ENCODE measurements around the gene NMT2.
A peak's percentile ranks its signal among the peaks of the same experiment; 100 is the strongest.
"Not testable (repeated sequence)": the region's sequence is repeated elsewhere in the genome, so short reads cannot be mapped to it uniquely, and the experiment has no call there.

The NMT2 gene

DNA sequence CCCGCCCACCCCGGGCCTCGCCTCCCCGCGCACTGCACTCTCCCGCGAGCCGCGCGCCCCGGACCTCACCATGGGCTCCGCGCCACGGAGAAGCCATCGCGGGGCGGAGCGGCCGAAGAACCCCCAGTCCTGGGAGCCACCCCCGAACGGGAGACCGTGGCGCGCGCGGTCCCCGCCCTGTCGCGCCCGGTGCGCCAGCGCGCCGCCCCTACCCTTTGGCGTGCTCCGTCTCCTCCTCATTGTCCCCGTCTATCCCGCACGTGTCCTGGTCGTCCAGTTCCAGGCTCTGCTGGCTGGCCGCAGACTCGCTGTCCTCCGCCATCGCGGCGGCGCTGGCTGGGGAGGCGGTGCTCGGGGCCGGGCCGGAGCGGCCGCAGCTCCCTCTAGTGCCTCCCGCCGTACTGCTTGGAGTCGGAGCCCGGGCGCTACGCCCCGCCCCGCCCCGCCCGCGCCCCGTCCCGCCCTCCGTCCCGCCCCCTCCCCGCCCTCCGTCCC lies at the start of gene NMT2:
TSS of gene NMT2 (minus strand) at position 403 of the 495 bp plus-strand sequence. CDS start at position 322, 81 bp downstream.
- DNase-seq, result peak; percentile 42 to 74

GRCh38 chr10:15216700-15217099 lies 48.2 kb upstream of the NMT2 start:
- no peak for DNase-seq

DNA sequence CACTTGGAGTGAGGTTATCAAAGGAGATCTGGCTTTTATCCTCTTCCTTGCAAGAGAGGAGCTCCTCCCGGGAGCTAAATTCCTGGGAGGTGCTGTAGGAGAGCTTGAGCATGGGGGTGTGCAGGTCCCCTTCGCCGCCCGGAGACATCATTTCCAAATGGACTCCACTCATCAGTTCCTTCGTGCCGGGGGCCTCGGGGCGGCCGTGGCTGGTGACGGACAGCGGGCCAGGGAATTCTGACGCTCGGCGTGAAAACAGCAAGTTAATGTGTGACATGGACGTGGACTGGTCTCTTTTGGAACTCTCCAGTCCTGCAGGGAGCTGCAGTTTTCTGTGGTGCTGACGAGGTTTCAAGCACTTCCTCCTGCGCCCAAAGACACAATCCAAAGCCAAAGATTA lies 45.7 kb upstream of the NMT2 start:
- DNase-seq, result no peak

DNA sequence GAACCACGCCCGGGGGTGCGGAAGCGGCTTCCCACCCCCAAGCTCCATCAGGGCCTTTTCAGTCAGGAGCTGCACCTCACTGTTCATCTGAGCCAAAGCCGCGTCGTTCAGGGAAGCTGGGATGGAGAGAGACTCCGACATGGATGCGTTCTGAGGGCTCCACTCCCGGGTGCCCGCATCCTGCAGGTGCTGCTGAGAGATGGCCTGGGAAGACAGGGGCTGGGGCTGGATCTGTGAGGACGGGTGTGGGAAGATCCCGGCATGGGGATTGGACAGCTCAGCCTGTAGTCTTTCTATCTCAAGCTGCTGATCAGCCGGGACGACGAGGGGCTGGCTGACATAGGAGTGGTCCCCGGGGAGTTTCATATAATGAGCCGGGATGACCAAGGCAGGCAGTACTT lies 45.0 kb upstream of the NMT2 start:
- no peak for DNase-seq

DNA sequence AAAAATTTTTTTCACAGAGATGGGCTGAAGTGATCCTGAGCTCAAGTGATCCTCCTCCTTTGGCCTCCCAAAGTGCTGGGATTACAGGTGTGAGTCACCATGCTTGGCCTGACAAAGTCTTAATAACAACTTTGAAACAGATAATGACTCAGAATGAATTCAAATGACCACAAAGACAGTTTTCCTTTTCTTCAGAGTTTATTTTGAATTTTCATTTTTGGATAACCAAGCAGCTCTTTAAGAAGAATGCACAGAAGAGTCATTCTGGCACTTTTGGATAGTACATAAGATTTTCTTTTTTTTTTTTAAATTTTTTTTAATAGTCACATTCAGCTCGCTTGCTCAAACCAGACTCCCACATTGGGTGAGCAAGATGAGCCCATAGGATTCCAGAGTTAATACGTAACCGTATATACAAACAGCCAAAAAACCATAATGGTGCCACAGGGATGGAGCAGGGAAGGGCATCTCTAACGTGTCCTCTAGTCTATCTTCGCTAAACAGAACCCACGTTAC lies 43.0 kb upstream of the NMT2 start:
- DNase-seq, result no peak

- DNase-seq, result no peak
These were observed 42.0 kb upstream of the NMT2 start for GRCh38 chr10:15210521-15210920.

DNA sequence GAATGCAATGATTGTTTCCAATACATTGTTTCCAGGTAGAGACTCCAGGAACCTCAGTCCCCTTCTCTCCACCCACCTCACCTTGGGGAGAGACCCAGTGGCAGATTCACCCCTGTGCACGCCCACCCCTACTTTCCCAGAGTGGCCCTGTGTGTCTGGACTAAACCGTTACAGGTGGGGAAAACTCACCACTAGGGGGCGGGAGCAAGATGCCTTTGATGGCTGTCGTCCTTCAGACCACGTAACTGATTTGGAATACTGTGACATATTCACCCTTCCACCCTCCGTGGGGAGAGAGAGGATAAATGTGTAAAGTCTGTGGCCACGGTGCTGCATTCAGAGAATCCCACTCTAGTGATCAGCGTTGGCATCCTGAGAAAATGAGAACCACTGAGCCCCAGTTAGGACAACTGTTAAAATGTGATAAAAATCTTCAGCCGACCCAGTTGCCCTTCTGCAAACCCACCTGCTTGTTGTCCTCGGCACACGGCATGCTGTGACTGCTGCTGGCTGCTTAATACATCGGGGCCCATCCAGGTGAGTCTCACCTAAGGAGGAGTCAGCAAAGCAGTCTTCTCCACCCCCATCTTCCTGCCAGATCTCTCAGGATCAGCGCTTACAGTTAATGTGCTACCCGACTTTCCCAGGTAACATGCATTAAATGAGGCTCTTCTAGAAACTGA lies 41.5 kb upstream of the NMT2 start:
- peak; percentile 19 to 53 for DNase-seq

- DNase-seq, result no peak
These were observed 39.7 kb upstream of the NMT2 start for GRCh38 chr10:15208221-15208620.

- not testable (repeated sequence) for DNase-seq
These were observed 38.9 kb upstream of the NMT2 start for GRCh38 chr10:15207410-15207809.

- no peak for DNase-seq
These were observed 34.1 kb upstream of the NMT2 start for GRCh38 chr10:15202639-15203038.

GRCh38 chr10:15202301-15202621 lies 33.8 kb upstream of the NMT2 start:
- DNase-seq, result not testable (repeated sequence)

DNA sequence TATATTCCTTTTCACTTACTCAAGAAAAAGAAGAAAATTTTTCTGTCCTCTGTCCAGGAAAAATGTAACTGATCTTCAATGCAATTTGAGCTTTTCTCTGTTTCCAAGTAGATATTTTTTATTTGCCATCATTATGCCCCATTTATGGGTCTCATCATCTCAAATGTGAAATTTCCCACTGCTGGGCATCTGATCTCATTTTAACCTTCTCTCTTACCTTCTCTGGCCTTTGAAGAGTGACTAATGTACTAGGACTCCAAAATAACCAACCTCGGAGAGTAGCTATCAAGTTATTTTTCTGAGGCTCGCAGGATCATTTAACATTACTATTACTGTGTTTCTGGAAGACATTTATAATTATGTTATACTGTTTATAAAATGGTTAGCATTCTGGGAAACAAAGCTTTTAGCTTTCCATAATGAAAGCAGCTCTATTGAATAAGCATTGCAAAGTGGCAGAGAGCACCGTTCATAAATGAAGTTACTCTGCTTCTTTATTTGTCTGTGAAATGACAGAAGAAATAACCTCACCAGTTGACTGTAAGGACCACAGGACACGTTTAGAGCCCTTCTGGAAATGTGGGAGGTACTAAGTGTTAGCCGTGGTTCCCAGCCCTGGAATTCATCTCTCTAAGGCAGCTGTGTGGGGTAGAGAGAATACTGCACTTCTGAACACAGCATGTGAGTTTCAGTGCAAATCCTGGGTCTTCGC lies 33.3 kb upstream of the NMT2 start:
- no peak for DNase-seq

GRCh38 chr10:15200626-15201025 lies 32.1 kb upstream of the NMT2 start:
- no peak for DNase-seq

GRCh38 chr10:15197911-15198310 lies 29.4 kb upstream of the NMT2 start:
- no peak for DNase-seq

DNA sequence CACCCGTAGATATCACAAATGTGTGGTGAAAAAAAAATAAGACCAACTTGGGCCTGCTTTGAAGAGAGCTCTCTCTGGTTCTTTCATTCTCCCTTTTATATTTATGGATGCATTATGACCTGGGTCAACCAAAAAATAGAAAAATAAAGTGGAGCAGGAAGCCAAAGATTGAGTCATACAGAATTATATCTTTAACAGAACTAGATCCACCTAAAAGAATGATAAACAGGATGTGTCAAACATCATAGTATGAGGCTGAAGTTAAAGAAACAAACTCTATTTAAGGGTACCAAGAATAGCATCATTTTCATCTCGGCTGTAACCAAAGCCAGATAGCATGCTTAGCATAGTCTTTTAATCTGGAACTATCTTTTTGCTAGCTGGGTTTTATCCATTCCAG lies 28.8 kb upstream of the NMT2 start:
- no peak for DNase-seq

DNA sequence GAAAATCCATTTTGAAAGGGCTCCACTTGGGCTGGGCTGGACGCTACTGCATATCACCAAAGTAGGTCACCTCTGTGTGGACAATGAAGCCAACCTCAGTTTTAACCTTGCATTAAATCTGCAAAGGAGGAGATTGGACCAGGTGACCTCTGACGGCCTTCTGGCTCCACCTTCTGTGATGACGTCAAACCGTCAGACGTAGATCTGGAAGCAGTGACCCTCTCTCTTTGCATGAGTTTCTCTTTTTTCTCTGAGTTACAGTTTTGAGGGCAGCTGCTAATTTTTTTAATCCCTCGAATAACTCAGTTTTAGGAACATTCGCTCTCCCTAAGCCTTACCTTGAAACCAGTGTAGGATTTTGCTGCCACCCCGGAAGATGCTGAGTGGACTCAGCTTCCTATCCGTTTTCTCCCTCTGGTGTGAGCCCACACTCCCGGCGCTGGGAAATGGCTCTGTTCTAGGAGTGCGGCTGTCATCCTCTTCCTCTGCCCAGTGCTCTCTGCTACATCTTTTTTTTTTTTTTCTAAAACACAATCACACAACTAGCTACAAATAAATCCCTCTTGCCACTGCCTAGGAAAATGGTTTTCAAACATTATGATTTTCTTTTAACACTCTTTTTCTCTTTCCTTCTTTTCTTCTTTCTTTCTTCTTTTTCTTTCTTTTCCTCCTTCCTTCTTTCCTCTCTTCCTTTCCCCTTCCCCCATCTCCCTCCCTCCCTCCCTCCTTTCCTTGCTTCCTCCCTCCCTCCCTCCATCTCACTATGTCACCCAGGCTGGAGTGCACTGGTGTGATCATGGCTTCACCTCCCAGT lies 27.7 kb upstream of the NMT2 start:
- no peak for DNase-seq

DNA sequence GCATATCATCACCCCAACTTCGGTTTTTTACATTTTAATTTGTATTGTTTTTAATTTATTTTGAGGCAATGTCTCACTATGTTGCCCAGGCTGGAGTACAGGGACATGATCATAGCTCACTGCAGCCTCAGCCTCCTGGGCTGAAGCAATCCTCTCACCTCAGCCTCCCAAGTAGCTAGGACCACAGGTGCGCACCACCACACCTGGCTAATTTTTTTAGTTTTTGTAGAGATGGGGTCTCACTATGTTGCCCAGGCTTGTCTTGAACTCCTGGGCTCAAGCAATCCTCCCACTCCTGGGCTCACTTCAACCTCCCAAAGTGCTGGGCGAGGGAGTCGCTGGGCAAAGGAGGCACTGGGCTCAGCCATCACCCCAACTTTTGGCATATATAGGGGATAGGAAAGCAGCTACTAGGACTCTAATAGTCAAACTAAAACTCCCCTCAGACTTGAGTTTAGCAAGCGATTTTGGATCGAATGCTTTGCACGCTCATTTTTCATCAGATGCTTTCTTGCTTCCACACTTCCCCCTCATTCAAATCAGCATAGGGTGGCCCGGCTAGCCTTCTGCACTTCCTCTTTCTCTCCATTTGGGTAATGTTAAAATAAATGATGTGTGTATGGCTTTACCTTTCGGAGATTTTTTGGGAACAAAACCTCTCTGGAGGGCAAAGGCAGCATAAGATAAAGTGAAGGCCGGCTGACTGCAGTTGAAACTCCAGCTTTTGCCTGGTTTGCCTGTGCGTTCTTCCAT lies 20.8 kb upstream of the NMT2 start:
- no peak for DNase-seq

- no peak for DNase-seq
These were observed 20.1 kb upstream of the NMT2 start for GRCh38 chr10:15188603-15189002.

DNA sequence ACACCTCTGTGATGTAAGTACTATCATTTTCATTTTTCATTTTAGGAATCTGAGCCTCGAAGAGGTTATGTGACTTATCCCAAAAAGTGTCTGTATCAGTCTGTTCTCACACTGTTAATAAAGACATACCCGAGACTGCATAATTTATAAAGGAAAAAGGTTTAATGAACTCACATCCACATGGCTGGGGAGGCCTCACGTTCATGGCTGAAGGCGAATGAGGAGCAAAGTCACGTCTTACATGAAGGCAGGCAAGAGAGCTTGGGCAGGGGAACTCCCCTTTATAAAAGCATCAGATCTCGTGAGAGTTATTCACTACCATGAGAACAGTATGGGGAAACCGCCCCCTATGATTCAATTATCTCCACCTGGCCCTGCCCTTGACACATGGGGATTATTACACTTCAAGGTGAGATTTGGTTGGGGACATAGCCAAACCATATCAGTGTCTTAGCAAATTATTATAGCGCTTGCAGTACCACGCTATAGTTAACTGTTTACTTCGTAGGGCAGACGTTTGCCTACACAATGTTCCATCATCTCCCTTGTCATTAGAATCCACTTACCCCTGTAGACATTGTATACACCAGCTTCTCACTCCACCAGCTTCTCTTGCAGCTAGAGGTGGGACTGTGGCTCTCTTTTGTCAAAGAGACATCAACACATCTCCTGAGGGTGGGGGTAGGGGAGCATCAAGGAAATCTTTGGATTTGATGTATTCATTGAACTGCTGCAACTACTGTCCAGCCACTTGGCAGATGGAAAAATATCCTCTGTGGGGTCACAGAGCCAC lies 15.4 kb upstream of the NMT2 start:
- no peak for DNase-seq

GRCh38 chr10:15182540-15183207 lies 14.2 kb upstream of the NMT2 start:
- DNase-seq, result no peak

GRCh38 chr10:15181576-15182156 lies 13.2 kb upstream of the NMT2 start:
- no peak for DNase-seq

Data from NCI-H524 (cell line).